Stimulated activated CD8-positive, alpha-beta memory T cell treated with anti-CD3 and anti-CD28 coated beads, Interleukin-4, amount 100 ng/mL, for 24 hours (primary cell): Measurements from ENCODE around the gene ZNF740.

Source experiments
- DNase-seq: peaks from one replicate; pipeline ENCODE4 v3.0.0-alpha.2; 2020; ENCODE audit warnings: low read depth

Gene ZNF740

DNA sequence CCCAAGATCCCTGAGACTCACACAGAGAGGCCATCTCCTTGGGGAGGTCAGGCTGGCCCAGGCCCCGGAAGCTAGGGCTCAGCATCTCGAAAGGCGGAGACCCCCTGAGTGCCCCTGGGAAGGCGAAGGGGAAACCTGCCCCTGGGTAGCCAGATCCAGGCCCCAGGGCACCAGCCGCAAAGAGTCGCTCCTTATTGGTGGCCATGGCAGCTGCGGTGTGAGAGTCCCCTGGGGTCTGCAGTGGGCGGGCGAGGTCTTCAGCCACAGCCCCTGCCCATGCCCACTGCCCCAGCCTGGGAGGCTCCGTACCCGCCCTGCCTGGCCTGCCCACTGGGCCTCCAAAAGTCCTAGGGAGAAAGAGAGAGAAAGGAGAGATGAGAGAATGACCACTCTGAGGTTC, 46.8 kb downstream of the ZNF740 start:
- DNase-seq, result no peak

- no peak for DNase-seq
Observed at GRCh38 chr12:53227836-53228235, 47.3 kb downstream of the ZNF740 start.

- no peak for DNase-seq
Observed at GRCh38 chr12:53229454-53229853, 48.9 kb downstream of the ZNF740 start.

DNA sequence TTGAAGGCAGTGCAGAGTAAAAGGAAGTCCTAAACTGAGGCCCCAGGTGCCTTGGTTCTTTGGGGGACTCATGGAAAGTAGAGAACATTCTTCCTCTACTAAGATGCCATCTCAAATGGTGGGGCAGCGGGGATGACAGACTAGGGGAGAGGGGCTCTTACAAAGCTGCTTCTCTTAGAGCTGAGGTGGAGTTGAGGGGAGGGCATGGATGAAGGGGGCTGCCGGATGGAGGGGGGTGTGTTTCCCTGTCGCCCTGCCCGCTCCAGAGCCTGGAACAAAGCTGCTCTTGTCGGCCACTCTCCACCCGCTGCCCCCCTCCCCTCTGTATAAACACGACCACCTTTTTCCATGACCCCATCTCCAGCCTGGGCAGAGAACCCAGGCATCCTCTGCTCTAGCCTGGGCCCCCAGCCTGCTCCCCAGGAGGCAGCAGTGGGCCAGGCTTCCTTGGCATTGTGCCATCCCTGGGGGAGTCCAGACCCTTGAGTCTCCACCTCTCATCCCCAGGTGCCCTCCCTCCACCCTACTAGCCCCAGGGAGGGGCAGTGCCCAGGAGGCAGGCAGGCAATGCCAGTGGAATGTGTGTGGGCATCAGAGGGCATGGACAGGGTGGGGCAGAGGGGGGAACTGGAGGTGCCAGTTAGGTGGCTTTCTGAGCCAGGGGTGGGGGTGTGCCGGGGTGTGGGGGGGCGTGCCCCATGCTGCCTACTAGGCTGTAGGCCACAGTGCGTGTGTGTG, 49.8 kb downstream of the ZNF740 start:
- no peak for DNase-seq

DNA sequence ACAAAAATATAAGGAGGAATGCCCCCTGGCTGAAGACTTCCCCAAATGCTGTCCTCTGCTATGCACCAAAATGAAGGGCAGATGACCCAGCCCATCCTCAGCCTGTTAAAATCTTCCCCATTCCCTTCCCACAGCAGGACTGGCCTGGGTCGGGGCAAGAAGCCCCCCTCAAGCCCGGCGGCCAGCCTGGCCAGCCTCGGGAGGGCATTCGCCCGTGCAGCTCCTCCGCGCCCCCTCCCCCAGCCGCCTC, 51.1 kb downstream of the ZNF740 start:
- no peak for DNase-seq

DNA sequence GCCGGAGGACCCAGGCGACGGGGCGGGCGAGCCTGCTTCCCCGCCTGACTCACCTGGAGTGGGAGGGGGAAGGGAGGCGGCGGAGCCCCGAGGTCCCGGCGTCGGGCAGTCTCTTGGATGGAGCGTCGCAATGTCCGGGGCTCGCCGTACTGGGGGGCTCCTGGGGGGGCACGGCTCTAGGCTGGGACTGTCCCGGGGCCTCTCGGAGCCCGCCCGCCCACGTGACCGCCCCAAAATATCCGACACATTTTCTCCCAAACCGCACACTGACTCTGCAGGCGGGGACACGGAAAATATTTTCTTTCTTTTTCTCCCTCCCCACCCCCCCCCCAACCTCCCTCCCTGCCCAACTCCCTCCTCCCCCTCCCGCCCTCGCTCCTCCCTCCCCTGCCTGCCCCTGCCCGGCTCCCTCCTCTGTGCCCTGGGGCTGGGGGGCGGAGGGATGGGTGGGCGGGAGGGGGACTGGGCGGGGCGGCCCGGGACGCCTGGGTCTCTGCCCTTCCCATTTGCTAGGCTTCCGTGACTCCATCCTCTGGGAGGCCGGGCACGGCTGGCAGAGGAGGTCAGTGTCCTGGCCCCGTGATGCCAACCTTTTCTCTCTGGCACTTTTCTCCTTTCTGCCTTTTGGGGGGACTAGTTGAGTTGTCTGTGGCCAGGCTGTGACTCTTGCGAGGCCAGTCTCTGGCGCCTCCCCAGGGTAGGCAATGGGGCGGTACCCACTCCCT, 51.6 kb downstream of the ZNF740 start, which contains the start of gene RARG:
Gene RARG, minus strand, starts transcription at position 289 of the 725 bp plus-strand sequence. CDS start 4,664 bp downstream, outside the sequence.
- peak; percentile 67 for DNase-seq

GRCh38 chr12:53232646-53233461, 52.3 kb downstream of the ZNF740 start:
- no peak for DNase-seq

- DNase-seq, result no peak
Observed at GRCh38 chr12:53233671-53234121, 53.2 kb downstream of the ZNF740 start.

GRCh38 chr12:53234271-53234914, 53.9 kb downstream of the ZNF740 start:
- no peak for DNase-seq

DNA sequence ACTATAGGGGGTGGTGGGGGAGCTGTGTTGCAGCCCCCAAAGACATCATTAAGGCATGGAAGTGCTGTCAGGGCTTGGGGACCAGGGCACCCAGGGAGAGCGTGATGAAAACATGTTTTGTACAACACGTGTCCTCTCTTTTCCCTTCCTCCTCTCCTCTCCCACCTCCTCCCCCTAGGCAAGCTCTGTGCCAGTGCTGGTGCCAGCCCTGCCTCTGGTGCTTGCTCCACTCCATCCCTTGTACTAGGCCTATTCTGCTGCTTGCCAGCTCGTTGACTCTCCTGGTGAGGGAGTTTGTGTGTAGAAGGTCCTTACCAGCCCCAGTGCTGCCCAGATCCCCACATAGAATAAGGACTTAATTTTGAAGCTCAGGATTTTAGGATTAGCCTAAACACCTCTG, 54.6 kb downstream of the ZNF740 start:
- no peak for DNase-seq

GRCh38 chr12:53235742-53236442, 55.4 kb downstream of the ZNF740 start:
- DNase-seq, result no peak

GRCh38 chr12:53236443-53237111, 56.1 kb downstream of the ZNF740 start:
- DNase-seq, result no peak

- no peak for DNase-seq
Observed at GRCh38 chr12:53239643-53240258, 59.2 kb downstream of the ZNF740 start.

DNA sequence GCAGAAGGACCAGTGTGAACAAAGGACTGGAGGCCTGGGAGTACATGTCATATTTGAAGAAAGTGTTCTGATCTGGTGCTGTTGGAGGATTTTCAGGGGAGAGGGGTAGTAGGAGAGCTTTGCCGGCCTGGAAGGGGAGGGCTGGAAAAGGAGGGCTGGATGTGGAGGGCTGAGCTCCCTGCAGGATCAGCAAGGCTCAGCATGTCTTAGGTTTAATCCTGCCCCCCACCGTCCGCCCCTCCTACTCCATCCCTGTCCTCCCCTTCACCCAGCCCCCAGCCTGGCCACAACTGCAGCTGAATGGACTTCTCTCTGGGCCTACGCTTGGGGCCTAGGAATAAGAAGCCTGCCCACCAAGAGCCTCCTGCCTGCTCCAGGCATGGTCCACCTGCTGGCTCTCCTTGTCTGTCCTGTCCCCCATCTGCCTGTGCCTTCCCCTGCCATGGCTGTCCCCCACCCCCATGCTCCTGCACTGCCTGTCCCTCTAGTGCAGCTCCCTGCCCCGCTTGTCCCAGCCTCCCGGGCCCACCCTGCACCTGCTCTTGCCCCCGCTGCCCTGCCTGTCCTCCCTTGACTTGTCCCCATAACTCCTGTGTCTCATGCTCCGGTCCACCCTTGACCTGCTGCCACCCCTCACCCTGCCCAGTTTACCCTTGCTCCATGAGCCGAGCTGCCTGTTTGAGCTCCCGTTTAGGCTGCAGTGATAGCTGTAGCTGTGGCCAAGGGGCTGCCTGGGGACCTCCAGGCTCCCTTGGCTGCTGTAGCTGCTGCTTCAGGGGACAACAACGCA, 61.3 kb downstream of the ZNF740 start:
- DNase-seq, result no peak

GRCh38 chr12:53244337-53244736, 63.8 kb downstream of the ZNF740 start:
- DNase-seq, result no peak
